ENCODE results near the gene HPRT1. TPM values are rescaled to one million over a fixed set of nuclear protein-coding genes. Genes with fewer than 3 reads are reported as not detected.

The HPRT1 gene
- polyA plus RNA-seq, 3 donors from 2014 or later = 57.6 to 99.1 (median 74.1) TPM

Other genes starting within 250 kb of the HPRT1 start
- under 1 TPM in 1 of 3 donors, not detected in 2; 0.66 TPM for gene CCDC160, start 223.0 kb upstream of the HPRT1 start, polyA plus RNA-seq
- gene PHF6, start 86.9 kb upstream of the HPRT1 start, polyA plus RNA-seq = 10 to 100 TPM; 17.3 to 25.0 (median 21.5) TPM
- gene PLAC1, start 198.3 kb downstream of the HPRT1 start, polyA plus RNA-seq = not detected

All from immature natural killer cell (primary cell).